Activated T-helper 9 cell treated with anti-CD3 and anti-CD28 coated beads, Interleukin-2, amount 50 U/mL, for 16 hours (primary cell): ENCODE results near the gene FASN.
"Not testable (repeated sequence)": the region's sequence is repeated elsewhere in the genome, so short reads cannot be mapped to it uniquely, and the experiment has no call there.

Source experiments
- DNase-seq: peaks from one replicate; pipeline ENCODE4 v3.0.0-alpha.2; 2020; ENCODE audit warnings: low read depth

The FASN gene

DNA sequence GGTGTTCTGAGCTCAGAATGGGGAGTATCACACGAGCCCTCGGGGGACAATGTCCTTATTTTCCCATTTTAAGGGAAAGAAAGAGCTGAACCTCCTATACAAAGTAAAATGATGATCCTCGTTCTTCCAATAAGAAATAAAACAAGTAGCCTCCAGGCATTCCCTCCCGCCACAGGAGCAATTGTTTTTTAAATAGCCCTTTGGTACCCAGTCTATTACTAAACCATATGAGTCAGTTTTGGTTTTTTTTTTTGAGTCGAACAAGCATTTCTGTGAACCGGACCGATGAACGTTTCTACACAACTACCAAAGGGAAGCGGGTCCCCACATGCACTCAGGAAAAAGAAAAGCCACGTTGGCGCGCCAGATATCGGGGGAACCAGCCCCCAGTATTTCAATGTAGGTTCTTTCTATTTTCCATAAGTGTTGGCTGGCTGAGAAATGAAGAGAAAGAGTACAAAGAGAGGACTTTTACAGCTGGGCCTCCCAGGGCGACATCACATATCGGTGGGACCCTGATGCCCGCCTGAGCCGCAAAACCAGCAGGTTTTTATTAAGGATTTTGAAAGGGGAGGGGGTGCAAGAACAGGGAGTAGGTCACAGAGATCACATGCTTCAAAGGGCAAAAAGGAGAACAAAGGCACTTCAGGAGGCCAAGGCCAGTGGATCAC is 56.8 kb downstream of the FASN start:
- DNase-seq = no peak

DNA sequence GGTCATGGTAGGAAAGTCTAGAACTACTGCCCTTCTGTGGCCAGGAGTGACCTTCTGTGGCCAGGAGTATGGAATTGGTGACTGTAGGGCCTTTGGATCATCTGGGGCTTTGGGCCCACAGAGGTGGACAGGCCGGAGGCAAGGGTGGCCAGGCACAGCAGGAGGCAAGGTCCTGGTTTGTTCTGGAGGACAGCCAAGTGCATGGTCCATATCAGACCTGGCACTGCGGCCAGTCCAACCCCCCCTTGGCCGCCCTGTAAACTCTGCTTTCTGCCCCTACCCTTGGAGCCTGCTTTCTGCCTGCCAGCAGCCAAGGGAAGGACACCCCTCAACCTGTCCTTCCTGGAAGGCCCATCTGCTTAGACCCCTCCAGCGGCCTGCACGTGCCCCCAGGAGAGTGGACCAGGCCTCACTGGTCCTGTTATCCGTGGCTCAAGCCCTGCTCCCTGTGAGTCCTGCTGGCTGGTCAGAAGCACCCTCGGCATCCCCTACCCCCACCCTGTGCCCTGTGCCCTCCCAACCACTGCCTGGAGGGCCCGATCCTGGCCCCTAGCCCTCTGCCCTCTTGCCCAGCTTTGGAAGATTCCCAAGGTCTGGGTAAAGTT is 58.2 kb downstream of the FASN start:
- DNase-seq = no peak

GRCh38 chr17:82038796-82039409 is 59.1 kb downstream of the FASN start:
- not testable (repeated sequence) for DNase-seq

GRCh38 chr17:82037889-82038195 is 60.2 kb downstream of the FASN start:
- no peak for DNase-seq

DNA sequence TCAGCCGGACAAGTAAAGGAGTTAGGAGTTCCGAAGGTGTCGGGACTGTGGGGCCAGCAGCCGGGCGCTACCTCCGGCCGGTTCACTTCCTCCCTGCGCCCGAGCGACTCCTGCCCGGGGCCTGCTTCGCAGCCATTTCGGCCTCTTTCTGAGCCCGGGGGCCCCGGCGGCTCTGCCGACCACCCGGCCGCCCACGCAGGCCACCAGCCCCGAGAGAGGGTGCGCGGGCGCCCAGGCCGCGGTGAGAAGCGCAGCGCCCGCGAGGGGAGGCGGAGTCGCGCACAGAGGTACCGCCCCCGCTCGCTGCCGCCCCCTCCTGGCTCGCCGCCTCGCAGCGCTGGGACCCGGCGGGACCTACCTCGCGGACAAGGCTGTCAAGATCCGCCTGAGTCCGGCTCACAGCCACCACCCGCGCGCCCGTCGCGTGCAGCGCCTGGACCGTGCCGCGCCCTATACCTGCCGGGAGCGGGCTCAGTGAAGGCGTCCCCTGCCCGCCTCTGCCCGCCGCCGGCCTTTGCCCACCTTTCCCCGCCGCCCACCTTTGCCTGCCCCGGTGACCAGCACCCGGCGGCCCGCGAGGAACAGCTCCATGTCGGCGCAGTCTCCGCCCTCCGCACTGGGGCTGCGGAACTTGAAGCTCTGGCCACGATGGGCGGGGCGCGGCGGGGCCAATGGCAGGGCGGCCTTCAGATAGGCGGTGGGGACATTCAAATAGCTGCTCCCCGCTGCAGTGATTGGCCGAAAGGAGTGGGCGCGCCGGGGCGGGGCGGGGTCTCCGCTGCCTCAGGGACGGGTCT is 60.7 kb downstream of the FASN start, which contains the start of gene DCXR:
TSS of gene DCXR (minus strand) at position 606 of the 797 bp plus-strand sequence. CDS start at position 591, 15 bp downstream.
- DNase-seq = peak; percentile 92

DNA sequence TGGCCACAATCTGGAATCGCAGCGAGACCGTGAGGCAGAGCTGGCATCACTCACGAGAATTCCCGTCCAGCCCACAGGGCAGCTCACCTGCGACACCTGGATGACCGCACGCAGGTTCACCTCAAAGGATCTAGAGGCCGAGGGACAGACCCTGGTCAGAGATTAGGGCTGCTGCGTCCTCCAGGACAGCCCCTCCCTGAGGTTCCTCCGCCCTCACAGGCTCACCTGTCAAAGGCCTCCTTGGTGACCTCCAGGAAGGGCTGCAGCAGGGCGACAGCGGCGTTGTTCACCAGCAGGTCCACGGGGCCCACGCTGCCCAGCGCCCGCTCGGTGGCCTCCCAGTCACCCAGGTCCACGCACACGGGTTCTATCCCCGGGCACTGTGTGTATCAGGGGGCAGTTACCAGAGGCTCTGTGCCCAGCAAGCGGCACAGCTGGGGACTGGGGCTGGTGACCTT is 61.4 kb downstream of the FASN start:
- DNase-seq = no peak

DNA sequence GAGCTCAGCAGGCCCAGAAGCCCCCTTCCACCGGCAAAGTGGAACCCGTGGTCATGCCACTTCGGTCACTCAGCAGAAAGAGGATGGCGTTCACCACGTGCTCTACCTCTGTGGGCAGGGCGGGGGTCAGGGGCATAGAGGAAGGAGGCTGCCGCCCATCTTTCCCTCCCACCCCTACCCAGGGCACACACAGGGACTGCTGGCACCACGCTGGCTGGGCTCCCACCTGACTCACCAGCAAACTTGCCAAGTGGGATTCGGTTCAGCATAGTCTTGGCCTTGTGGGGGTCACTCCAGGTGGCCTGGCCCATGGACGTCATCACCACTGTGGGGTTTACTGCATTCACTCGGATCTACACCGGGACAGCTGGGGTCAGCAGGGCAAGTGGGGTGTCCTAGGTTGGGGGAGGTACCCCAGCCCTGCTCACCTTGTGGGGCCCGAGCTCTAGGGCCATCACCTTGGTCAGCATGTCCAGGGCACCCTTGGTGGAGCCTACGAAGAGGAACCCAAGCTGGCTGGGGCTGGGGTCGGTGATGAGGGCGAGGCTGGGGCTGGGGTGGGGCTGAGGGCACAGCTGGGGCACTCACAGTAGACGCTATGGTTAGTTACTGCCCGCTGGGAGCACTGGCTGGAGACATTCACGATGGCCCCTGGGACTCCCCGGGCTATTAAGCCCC is 61.9 kb downstream of the FASN start:
- DNase-seq = no peak

- DNase-seq = no peak
Measured at GRCh38 chr17:82035488-82035887, 62.5 kb downstream of the FASN start.

DNA sequence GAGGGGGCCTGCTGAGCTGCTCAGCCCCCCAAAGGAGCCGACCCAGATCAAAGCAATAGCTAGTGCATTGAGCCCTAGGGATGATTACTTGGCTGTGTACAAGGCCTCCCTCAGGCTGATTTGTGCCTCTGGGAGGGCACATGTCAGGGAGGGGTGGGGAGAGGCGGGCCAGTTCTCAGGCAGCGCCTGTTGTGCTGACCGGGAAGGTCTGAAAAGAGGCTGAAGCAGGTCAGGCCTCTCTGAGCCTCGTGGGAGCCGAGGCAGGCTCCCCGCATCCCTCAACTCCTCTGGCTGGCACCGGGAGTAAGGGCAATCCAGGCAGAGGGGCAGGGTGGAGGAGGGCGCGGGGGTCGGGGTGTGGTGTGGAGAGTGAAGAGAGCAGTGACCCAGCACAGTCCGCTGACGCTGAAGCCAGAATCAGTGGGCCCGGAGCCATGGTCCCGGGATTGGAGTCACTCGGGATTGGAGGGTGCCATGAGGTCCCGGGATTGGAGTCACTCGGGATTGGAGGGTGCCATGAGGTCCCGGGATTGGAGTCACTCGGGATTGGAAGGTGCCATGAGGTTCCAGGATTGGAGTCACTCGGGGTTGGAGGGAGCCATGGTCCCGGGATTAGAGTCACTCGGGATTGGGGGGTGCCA is 63.5 kb downstream of the FASN start:
- no peak for DNase-seq

DNA sequence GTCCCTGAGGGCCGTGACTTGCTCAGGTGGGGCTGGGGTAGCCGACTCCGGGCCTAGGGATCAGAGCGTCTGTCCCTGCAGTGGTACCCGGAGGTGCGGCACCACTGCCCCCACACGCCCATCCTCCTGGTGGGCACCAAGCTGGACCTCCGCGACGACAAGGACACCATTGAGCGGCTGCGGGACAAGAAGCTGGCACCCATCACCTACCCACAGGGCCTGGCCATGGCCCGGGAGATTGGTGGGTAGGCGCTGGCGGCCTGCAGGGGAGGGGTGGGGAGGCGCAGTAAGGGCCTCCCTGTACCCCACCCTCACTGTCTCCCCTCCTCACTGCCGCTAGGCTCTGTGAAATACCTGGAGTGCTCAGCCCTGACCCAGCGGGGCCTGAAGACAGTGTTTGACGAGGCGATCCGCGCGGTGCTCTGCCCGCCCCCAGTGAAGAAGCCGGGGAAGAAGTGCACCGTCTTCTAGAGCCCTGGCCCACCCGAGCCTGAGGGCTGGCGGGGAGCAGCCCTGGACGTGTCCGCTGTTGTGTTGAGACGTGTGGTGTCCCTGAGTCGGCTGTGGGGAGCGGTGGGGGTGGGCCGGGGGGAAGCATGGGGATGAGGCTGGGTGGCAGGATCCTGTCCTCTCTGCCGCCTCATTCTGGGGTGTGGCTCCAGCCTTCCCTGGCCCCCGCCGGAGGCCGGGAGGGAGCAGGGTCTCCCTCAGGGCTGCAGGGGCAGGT is 64.5 kb downstream of the FASN start:
- DNase-seq = no peak

GRCh38 chr17:82031885-82032627 is 66.0 kb downstream of the FASN start:
- DNase-seq = peak; percentile 32

DNA sequence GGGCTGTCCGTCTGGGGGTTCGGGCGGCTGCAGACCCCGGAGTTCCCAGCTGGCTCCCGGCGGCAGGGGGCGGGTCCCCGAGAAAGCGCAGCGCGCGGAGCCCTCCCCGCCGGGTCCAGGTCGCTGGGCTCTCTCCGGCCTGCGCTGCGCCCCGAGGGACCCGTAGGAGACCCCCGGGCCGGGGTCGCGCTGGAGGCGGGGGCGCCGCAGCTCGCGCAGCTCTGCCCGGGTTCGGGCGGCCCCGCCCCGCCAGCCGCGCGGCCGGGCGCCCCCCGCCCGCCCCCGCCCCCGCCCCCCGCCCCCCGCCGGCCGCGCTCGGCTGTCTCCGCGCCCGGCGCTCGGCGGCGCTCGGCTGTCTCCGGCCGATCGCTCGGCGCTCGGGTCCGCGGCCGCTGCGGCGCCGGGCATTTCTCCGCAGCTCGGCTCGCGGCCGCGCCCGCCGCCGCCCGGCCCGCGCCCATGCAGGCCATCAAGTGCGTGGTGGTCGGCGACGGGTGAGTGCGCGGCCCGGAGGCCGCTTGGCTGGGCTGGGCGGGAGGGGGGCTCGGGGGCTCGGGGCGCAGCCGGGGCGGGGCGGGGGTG is 66.6 kb downstream of the FASN start, which contains the start of gene RAC3:
TSS of gene RAC3 (plus strand) at position 376 of the 582 bp plus-strand sequence. CDS start at position 460, 84 bp downstream.
- DNase-seq = no peak

GRCh38 chr17:82030470-82031302 is 67.3 kb downstream of the FASN start:
- DNase-seq = peak; percentile 69

DNA sequence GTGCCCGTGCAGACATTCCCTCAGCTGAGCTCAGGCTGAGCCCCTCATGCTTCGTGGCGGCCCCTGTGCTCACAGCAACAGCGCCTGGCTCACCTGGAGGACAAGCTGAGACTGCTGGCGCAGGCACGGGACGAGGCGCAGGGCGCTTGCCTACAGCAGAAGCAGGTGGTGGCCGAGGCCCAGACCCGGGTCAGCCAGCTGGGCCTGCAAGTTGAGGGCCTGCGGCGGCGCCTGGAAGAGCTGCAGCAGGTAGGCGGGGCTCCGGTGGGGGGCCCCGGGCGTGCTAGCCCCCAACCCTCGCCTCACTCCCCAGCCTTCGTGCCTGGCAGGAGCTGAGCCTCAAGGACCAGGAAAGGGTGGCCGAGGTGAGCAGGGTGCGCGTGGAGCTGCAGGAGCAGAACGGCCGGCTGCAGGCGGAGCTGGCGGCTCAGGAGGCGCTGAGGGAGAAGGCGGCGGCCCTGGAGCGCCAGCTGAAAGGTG is 68.0 kb downstream of the FASN start:
- no peak for DNase-seq

DNA sequence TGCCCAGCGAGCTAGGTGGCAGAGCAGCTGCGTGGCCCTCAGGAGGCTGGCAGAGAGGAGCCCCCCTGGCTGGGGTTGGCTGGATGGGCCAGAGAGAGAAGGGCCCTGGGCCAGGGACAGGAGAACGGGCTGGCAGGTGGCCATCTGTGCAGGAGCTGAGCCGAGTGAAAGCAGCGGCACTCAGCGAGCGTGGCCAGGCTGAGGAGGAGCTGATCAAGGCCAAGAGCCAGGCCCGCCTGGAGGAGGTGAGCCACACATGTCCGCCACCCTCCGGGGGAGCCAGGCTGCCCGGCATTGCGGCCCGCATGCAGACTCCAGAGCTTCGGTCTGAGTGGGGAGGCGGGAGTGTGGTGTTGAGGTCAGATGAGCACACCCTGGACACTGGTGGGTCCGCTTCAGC is 68.6 kb downstream of the FASN start:
- no peak for DNase-seq

- DNase-seq = no peak
Measured at GRCh38 chr17:82028966-82029365, 69.1 kb downstream of the FASN start.
